ENCODE data around the gene LHX6.
A peak's percentile ranks its signal among the peaks of the same experiment; 100 is the strongest.

LHX6 gene

DNA sequence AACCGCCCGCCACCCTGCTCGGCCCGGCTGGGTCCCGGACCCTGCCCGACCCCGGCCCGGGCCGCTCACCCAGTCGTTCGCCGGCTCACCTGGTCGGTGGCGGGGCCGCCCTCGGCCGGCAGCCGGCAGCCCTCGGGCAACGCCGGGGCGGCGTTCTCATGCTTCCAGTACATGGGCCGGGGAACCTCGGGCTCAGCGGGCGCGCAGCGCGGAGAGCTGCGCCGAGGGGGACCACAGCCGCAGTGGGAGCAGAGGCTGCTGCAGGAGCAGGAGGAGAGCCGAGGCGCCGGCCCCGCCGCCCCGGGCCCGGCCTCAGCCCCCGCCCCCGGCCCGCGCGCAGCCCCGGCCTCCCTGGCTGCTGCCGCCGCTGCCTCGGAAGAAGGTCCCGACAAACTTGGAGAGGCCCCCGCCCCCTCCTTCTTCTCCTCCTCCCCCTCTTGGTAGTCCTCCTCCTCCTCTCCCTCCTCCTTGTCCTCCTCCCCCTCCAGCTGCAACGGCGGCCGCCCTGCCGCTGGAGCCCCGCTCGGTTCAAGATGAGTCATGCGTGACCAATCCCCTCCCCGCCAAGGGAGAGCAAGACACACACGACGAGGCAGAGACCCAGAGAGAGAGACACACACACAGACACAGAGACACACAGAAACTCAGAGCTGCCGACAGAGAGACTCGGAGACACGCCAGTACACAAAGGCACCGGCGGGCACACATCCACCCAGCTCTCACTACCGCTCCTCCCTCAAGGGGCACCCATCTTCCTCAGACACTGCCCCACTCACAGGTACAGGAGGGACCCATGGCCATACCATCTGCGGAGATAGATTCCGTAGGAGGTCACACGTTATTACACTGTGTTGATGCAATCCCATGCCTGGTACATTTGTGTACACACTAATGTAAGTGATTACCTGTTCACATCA, at the start of gene LHX6:
Gene LHX6, minus strand, starts transcription at position 390 of the 917 bp plus-strand sequence. Its CDS starts 217 bp downstream, at position 173.
- DNase-seq: no peak

DNA sequence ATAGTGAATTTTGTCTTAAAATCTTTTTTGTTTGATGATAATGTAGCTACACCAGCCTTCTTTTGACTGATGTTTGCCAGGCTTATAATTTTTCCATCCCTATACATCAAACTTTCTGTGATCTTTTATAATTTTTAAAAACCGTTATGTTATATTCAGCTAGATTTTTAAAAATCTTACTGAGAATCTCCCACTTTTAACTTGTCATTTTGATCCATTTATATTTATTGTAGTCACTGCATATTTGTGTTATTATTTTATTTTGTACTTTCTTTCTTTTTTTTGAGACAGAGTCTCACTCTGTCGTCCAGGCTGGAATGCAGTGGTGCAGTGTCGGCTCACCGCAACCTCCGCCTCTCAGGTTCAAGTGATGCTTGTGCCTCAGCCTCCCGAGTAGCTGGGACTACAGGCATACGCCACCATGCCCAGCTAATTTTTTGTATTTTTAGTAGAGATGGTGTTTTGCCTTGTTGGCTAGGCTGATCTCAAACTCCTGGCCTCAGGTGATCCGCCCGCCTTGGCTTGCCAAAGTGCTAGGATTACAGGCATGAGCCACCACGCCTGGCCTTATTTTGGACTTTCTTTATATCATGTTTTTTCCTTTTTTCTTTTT, 48.6 kb upstream of the LHX6 start:
- no peak for DNase-seq

- DNase-seq: no peak
These were observed 47.3 kb upstream of the LHX6 start for GRCh38 chr9:122276096-122276495.

- no peak for DNase-seq
These were observed 45.3 kb upstream of the LHX6 start for GRCh38 chr9:122274055-122274454.

- DNase-seq: no peak
These were observed 39.5 kb upstream of the LHX6 start for GRCh38 chr9:122268041-122268814.

DNA sequence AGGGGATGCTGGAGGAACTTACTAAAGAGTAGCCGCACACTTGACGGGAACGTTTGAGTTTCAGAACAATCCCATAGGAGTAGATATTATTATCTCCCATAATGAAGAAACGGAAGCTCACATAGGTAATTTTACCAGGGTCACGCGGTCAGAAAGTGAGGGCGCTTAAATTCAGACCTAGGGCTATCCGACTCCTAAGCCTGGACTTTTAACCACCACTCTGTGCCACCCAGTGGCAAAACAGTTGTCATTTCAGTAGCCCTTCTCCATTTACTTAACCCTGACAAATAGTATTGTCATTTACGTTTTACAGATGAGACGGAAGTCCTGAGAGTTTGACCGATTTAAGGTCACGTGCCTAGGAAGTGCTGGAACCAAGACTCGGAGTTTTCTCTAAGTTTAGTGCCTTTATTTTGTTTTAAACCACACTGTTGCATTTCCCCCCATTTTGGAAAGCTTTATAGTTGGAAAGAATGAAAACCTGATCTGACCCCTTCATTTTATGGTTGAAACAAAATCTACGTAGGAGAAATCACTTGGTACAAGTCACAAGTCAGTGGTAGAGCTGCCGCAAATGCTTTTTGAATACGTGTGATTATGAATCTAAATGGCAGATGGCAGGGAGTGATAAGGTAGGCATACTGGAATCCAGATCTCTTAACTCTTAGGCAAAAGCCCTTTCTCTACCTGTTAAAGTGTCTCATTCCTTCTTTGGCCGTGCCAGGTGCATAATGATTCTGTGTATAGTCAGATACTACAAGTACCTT, 36.6 kb upstream of the LHX6 start:
- peak; percentile 8 for DNase-seq

DNA sequence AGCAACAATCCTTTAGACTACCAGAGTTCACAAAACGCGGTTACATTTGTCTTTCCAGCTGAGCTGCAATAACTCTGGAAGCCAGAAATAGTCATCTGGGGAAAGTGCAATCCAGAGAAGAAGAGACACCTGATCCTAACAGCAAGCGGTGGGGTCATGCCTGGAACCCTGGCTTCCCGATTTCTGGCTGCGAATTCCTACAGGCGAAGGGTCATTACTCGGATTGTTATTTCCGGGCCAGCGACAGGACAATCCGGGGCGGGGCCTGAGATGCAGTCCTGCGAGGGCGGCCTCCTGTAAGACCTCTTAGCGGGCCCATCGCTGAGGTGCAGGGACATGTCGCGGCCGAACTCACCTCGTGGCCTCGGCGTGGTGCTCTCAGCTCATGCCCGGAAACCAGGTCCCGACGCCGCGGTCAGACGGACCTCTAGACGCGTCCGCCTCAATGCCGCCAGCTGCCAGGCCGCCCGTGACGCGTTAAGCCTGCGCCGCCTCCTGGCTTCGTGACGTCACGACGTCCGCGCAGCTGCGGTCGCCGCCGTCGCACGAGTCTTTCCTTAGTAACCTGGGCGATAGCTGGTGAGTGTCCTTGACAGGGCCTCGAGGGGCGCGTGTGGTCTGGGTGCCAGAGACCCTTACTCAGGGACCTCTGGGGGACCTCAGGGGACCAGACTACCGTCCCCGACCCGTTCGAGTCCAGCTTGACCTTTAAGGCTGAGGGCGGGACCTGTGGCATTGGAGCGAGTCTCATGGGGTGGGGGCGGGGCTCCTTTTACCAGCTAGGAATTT, 35.8 kb upstream of the LHX6 start, which contains the start of the genes MRRF and RBM18:
Gene MRRF, plus strand, starts transcription at position 523 of the 789 bp plus-strand sequence. CDS start 6,010 bp downstream, outside the sequence.
Gene RBM18, minus strand, starts transcription at position 481 of the 789 bp plus-strand sequence. CDS start 3,348 bp downstream, outside the sequence.
- peak; percentile 84 for DNase-seq

- no peak for DNase-seq
These were observed 35.1 kb upstream of the LHX6 start for GRCh38 chr9:122263699-122264349.

DNA sequence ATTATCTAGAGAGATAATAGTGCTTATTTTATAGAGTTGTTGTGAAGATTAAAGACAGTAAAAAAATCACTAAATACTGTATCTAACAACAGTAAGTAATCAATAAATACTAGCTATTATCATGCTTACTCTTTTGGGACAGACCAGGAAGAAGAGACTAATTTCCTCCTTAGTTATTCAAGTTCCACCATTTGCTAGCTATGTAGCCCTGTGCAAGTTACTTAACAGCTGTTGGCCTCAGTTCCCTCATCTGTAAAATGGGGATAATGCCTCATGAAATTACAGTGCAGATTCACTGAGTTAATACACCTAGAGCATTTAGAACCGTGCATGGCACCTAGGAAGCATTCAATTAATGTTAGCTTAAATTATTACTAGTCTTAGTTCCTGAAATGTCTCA, 33.3 kb upstream of the LHX6 start:
- no peak for DNase-seq

- DNase-seq: no peak
These were observed 32.7 kb upstream of the LHX6 start for GRCh38 chr9:122261469-122261881.

DNA sequence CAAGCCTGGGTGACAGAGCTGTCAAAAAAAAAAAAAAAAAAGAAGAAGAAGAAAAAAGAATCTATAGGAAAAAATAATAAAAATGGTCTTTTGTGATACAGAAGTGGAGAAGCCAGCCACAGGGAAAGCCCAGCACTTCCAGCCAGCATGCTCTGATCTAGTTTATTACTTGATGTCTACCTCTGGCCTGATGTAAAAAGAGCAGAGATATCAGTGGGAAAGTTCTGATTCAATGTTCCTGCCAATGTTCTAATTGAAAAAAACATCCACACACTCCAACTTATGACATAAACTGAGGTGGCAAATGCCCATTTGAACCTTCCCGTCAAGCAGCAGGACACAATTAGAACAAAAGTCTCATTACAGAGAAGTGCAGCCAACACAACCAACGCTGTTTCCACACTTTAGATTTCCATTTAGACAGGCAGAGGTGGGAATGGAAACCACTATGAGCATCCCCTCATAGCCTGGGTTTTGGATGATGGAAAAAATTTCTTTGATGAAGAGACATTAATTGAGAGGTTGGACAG, 30.2 kb upstream of the LHX6 start:
- DNase-seq: no peak

GRCh38 chr9:122256206-122256605, 27.4 kb upstream of the LHX6 start:
- DNase-seq: no peak

- DNase-seq: no peak
These were observed 26.0 kb upstream of the LHX6 start for GRCh38 chr9:122254761-122255160.

- no peak for DNase-seq
These were observed 24.0 kb upstream of the LHX6 start for GRCh38 chr9:122252796-122253195.

DNA sequence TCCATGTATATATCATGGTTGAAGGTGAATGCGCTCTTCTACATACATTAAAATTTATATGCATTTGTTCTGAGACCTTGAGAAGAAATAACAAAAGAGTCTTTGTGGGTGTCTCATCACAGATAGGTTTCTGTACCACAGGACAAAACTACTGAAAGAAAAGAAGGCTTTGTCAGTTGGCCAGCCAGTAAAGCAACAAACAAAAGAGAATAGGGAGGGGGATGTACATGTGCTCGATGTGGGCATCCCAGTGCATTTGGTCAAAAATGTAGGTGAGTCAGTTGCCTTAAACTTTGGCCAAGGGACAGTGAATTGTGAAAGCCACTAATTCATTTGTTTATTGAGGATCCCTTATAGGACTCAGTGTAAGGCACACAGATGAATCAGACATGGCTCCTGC, 22.6 kb upstream of the LHX6 start:
- DNase-seq: no peak

DNA sequence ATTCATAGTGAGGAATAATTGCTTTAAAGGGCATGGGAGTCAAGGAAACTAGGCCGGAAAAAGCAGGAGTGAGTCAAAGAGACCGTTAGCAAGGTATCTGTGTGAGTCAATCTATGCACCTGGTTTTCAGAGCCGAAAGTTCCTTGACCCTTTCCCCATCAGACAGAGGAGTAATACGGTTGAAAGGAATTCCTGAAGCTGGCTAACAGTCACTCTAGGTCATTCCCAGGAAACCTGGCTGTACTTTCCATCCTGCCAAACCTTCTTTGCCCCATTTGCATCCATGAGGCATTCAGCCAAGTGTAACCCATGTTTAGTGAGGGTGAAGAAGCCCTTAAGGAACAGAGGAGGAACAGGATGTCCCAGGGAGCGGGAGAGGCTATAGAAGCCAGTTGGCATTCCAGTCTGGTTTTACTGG, 19.7 kb upstream of the LHX6 start:
- no peak for DNase-seq

GRCh38 chr9:122246666-122247065, 17.9 kb upstream of the LHX6 start:
- no peak for DNase-seq

GRCh38 chr9:122244349-122244748, 15.6 kb upstream of the LHX6 start:
- no peak for DNase-seq

- no peak for DNase-seq
These were observed 11.0 kb upstream of the LHX6 start for GRCh38 chr9:122239722-122240121.

GRCh38 chr9:122236681-122237080, 7.9 kb upstream of the LHX6 start:
- DNase-seq: no peak

All from activated CD4-positive, alpha-beta T cell treated with anti-CD3 and anti-CD28 coated beads, Interleukin-2, amount 50 U/mL, for 1 hour (primary cell).